Fibroblast of the conjunctiva (primary cell): ENCODE results near the gene CBLN3.
"Not testable (repeated sequence)": the region's sequence is repeated elsewhere in the genome, so short reads cannot be mapped to it uniquely, and the experiment has no call there.

ENCODE experiments used
- DNase-seq: peaks from one replicate; pipeline ENCODE4 v3.0.0-alpha.2; 2010; ENCODE audit warnings: low read depth

Gene CBLN3

DNA sequence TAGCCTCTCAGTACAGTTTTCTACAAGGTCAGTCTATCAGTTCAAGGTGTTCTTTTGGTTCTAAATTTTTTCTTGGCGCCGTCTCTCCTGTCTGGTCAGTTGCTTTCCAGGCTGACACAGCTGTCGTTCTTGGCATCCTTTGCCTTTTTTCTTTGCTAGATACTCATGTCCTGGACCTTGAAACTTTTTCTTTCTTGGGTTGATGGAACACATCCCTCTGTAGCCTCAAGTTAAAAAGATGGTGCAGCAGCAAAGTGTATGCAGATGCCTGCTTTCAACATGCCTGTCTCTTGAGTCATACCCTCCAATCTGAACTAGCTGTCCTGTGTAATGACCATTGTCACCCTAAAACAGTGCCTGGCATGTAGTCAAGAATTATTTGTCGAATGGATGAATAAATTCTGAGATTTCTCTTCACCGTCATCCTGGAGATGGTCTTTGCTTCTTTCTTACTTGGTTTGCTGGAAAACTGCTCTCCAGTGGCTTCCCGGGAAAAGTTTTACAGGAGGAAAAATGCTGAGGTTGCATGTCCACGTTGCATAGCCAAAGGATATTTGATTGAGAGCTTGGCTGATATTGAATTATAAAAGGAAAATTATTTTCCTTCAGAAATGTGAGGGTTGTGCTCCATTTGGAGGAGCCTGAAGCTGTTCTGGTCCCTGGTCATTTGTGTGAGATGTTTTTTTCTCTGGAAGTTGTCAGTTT, 26.0 kb downstream of the CBLN3 start:
- DNase-seq = no peak

DNA sequence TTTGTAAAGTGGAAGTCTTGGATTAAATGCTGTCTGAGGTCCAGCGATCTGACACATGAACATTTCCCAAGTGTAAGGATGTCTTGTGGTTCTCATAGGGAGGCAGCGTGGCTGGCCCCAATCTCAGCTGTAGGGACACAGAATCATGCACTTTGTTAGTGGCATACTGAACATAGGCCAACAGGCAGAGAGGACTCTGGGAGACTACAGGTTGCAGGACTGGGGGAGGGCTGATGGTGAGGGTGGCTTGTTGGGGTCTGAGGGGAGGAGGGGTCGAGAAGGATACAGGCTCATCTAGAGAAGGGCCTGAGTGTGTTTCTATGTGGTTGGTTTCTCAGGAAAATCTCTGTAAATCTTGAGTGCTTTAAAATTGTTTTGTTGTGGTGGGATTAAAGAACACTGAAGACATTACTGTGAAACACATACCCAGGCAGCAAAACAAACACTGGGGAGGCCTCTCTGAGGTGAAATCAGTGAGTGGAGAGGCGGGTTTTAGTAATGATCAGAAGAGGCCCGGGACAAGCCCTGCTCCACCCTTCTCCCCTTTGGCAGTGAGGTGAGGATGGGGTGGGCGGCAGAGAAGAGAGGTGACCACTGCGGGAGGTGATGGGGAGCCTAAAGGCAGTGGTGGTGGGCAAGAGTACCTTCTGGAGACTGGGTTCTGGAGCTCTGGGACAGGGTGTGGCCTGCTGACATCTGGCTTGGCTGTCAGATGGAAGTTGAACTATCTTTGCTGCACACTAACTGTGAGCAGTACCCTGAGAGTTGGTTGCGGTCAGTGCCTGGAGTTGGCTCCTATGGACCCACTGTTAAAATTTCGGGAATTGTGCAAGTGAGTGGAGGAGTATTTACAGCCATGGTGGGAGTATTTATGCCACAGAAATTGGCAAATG, 27.4 kb downstream of the CBLN3 start:
- no peak for DNase-seq

DNA sequence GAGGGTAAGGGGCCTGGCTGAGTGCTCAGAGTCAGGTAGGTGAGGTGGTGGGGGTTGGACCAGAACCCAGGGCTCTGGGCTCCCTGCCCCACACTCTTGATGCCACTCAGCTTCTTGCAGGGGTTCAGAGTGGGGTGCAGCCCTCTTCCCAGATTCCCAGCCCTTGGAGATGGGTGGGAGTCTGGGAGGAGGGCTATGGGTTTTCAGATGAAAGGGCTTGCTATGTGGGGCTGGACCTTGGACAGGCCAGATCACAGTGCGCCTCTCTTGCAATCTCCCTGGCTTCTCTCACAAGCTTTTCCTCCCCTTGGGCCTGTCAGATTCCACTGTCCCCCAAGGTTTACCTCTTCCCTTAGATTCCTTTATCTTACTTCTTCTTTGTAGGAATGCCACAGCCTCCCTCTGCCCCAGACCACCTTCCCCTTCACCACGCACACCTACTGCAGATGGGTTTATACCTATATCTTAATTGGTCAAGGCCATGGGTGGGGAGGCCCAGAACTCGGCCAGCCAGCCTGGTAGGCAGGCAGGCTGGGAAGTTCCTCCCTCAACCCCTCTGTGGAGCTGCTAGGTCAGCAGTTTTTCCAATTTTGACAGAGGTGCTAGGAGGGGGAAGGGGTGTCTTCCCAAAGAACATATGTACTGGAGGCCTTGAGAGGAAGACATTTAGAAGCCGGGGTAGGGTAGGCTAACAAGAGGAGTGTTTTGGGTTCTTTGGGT, 29.3 kb downstream of the CBLN3 start:
- DNase-seq = no peak

DNA sequence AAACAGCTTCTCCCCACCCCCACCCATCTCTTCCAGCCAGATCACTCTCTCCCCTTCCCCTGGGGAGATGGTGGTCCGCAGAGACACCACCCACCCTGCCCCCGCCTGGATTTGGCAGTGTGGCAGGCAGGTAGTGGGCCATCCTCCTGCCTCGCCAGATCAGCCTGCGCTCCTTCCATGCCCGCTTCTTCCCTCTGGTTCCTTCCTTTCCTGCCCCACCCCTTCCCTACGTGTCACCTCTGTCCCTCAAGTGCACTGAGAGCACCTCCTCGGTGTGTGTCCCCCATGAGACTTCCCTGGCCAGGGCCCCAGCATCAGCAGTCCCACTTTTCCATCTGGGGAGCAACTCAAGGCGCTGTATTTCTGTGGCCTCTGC, 30.0 kb downstream of the CBLN3 start:
- DNase-seq = no peak

DNA sequence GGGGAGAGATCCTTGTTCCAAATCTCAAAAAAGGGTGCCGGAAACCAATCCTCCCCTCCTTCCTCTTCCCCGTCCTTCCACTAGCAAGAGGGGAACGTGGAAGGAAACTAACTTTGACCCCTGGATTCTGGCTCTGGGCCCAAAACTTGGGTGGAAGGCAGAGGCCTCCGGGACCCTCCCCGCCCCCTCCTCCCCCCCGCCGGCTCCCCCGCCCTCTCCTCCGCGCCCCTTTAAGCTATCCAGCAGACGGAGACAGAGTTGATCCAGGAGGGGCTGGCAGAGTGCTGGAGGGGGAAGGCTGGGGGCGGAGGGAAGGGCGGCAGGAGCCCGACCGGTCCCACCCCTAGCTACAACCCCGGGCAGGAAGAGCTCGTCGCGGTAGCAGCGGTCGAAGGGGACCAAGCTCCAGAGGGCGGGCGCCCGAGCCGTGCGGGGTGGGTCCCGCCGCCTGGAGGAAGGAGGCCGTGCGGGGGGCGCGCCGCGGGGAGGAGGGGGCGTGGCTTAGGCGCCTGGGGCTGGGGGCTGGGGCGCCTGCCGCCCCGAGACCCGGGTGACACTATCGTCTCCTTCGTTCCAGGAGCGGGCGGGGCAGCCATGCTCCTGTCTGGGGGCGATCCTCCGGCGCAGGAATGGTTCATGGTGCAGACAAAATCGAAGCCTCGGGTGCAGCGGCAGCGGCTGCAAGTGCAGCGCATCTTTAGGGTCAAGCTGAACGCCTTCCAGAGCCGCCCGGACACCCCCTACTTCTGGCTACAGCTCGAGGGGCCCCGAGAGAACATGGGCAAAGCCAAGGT, 30.6 kb downstream of the CBLN3 start, which contains the start of gene NYNRIN:
NYNRIN (plus strand) TSS at position 351 of the 794 bp plus-strand sequence; CDS start at position 595, 244 bp downstream.
- no peak for DNase-seq

DNA sequence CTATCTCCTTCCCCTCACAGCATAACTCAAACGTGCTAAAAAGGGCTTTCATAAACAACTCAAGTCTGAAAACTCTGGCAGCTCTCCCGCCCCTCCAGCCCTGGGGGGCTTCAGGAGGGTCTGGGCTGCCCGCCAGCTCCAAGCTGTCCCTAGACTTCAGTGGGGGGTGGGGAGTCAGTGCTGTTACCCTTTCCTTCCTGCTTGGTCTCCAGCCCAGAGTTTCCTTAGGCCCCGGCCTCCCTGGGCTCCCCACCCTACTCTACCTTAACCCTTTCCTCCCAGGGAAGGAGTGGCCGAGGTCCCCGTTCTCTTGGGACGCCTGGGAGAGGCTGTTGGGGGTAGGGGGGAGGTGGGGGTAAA, 31.2 kb downstream of the CBLN3 start:
- no peak for DNase-seq

DNA sequence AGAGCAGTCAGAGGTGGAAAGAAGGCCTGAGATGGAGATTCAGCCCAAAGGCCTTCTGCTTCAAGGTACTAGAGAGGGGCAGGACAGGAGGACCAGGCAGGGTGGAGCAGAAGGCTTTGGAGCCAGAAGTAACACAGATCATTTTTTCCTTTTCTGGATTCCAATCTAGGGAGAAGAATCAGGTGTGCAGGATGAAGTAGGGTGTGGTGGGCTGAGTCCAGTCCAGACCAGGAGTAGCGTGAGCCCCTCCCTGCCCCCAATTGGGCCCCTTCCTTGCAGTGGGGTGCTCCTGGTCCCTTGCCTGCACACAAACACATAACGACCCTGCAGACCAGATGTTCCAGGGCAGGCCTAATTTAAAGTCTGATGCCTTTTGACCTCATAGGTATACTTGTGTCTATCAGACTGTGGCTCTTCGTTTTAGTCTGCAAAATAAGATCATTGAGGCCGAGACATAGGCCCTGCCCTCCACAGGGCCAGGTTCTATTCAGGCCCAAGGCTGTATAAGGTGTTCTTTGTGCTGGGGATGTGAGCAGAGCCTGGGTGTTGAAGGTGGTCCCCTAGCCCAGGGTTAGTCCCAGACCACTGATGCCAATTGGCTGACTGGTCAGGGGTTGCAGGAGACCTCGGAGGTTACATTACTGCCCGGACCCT, 31.7 kb downstream of the CBLN3 start:
- no peak for DNase-seq

DNA sequence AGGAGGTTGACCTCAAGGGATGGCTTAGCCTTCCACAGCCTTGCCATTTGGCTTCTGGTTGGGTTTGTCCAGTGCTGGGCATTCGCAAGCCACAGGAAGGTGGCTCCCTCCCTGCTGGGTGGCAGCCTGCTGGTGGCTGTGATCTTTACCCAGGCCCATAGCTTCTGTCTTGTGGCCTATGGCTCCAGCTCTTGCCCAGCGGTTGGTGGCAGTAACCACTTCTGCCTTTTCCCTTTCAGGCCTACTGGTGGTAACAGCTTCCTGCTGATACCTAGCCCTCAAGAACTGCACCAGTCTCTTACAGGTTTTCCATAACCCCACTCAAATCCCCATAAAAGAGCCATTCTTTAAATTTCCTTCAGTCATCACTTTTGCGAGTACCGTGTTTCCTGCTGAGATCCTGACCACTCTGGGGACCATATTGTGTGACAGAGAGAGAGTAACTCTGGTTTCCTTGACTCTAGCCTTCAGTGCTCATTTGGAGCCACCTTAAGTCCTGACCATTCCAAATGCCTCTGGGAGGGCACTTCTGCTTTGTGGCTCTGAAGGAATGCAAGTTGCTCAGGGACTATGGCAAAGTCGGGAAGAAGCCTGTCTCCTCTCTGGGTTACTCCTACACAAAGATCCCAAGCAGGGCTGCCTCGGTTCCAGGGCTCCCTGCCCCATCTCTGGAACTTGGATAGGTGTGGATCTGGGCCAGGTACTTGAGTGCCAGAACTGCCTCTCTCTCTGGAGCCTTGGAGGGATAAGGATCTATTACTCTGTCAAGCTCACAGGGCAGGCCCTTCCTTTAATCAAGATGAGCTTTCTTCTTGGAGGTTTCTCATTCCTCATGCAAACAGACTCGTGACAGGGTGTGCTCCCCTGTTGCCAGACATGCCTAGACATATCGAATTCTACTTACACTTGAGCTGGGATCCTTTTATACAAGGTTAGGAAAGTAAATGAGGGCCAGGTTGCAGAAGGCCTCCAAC, 33.6 kb downstream of the CBLN3 start:
- no peak for DNase-seq

DNA sequence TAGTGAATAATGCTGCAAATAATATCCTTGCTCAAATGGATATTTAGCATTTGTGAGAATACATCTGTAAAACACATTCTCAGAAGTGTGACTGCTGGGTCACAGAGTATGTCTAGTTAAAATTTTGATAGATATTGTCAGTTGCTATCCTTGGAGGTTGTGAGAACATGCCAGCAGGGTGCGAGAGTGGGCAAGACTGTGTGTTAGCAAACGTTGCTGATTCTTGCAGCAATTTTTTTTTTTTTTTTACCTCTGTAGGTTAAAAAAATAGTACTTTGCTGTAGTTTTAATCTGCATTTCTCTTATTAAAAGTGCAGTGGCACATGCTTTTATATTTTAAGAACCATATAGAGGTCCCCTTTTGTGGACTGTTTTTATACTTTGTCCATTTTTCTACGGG, 35.2 kb downstream of the CBLN3 start:
- no peak for DNase-seq

DNA sequence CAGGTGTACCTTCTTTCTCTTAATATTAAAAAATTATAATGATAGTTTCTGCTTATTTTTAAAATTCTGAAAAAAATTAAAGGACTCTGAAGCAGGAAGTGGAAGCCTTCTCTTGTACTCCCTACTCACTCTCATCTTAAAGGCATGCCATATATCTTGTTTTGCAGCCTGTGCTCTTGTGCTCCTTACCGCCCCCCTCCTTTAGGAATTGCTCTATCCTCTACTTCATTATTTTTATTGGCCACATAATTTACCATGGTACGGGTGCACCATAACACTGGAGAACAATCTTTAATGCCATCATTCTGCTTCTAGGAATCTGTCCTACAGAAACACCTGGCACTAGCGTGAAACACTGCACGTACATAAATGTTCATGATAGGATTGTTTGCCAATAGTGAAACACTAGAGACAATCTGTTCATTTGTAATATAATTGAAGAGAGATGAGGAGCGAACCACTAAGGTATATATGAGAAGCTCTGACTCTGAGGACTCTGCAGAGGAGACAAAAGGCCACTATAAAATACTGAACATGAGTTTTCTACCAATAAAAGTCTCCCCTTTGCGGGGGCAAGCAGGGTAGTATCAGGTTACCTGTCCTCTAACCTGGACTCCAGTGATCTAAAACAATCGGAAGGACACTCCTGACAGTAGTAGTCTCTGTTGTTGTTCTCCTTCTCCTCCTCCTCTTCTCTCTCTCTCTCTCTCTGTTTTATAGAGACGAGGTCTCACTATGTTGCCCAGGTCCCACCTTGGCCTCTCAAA, 37.0 kb downstream of the CBLN3 start:
- DNase-seq = no peak

DNA sequence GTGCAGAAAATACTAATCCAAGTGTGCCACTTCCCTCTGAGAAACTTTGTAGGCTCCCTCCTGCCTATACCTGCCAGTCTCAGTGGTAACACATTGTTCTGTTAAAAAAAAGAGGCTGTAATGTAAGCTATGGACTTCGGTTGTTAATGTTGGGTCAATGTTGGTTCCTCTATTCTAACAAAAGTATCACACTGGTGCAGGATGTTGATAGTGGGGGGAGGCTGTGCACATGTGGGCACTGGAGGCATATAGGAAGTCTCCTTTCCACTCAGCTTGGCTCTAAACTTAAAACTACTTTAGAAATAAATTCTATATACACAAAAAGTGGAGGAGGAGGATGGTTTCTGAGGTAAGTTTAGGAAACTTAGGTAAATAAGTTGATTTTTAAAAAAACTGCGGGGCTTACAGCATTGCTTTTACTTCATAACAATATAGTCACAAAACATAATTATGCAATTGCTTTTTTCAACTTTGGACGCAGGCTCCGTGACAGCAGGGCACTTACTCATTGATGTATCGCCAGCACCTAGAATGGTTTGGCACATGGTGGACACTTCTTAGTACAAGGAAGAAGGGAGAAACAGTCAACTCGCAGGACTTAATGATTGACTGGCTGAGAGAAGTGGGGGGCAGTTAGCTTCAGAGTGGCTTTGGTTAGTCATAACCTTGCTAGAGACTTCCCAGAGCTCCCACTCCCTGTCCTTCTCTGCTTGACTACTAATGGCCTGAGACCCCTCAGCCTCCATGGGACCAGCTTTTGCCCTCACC, 38.6 kb downstream of the CBLN3 start:
- DNase-seq = no peak

DNA sequence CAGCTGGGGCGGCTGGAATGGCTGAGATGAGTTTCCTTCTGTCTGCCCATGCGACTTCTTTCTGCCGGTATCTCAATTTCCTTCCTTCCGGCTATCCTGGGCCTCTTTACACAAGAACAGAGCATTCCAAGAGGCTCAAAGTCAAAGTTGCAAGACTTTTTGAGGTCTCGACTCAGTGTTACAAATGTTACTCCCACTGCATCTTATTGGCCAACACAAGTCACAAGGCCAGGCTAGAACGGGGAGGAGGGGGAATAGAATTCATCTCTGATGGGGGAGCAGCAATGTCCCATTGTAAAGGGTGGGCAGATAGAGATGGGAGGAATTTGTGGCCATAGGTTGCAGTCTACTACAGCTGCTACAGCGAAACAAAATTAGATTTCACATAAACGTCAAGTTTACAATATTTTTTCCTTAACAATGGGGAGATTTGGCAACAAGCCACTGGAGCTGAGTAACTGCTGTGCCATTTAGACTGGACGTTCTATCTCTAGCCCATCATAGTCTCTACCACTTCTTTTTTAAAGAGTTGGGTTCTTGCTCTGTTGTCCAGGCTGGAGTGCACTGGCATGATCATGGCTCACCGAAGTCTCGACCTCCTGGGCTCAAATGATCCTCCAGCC, 40.1 kb downstream of the CBLN3 start:
- DNase-seq = no peak

DNA sequence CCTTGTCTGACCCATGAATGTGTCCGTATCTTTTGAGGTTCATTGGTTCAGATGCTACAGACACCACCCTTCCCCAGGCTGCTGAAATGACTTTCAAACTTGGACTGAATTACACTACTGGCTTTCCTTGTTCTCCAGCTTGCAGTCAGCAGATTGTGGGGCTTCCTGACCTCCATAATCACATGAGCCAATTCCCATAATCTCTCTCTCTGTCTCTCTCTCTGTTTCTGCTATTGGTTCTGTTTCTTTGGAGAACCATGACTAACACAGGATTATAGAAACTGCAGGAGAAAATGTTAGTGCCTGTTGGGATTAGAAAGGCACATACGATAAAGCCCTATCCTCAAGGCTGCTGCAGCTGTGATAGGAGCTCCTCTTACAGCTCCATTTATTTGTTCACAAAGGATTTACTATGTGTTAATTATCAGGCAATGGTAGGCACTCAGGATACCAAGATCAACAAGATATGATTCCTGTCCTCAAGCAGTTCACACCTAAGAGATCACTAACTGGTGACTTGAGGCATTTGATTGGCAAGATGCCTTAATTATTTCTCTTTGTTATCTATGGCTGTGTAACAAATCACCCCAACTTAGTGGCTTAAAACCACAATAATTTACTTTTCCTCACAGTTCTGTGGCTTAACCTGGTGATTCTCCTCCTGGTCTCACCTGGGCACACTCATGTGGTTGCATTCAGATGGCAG, 40.8 kb downstream of the CBLN3 start:
- DNase-seq = no peak

DNA sequence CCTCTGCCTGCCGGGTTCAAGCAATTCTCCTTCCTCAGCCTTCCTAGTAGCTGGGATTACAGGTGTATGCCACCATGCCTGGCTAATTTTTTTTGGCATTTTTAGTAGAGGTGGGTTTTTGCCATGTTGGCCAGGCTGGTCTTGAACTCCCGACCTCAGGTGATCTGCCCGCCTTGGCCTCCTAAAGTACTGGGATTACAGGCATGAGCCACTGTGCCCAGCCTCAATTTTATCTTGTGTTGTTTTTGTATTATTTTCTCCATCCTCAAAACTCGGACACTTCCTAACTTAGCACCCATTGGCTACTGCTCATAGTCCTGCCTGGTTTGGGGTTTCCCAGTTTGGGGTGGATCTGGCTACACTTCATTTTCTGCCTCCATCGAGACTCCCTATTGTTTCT, 41.9 kb downstream of the CBLN3 start:
- DNase-seq = not testable (repeated sequence)

DNA sequence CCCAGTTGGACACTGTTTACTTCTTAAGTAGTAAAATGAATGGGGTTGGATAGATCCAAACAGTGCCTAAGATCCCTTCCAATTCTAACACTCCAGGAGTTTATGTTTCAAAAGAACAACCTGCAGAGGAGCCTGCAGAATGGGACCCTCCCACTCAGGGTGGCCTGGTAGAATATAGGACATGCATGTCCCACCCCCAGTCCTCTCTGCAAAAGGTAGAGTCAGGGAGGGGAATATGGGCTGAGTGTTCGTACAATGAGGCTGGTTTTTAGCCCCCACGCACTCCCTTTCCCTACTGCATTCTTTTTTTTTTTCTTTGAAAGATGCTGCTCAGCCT, 42.5 kb downstream of the CBLN3 start:
- no peak for DNase-seq

DNA sequence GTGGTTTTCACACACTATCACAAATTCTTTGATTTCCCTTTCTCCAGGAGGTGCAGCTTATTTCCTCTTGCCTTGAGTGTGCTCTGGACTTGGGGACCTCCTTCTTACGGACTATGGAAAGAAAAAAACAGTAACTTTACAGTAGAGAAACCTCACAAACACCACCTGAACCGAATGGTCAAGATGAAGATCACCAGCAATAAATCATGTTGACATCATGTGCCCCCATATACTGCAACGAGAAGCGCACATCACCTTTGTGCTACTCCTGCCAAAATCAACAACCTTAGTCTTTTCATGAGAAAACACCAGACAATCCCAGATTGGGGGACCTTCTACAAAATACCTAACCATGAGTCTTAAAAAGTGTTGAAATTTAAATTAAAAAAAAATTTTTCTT, 43.9 kb downstream of the CBLN3 start:
- DNase-seq = no peak

DNA sequence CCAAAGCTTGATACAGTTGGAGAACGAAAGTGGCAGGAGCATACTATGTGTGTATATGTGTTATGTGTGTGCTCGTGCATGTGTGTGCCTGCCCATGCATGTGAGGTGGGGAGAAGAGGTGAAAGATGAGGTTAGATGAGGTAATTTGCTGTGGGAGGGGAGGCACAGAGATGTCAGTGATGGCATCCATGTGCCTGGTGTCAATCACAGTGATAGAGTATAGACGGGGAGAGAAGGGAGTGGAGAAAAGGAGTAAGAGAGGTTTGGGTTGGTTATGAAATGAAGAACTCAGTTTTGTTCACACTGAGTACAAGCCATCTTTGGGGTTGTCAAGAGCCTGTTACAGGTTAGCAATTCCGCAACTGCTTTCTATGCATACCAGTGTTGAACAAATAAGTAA, 45.3 kb downstream of the CBLN3 start:
- no peak for DNase-seq

DNA sequence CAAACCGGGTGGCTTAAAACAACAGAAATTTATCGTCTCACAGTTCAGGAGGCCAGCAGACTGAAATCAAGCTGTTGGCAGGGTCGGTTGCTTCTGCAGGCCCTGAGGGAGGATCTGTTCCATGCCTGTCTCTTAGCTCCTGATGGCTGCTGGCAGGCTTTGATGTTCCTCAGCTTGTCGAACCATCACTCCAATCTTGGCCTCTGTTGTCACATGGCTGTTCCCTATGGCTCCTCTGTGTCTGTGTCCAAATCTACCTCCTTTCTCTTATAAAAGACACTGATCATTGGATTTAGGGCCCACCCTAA, 47.5 kb downstream of the CBLN3 start:
- DNase-seq = no peak
